T follicular helper cell (primary cell): ENCODE measurements around the gene HEXA.
A peak's percentile ranks its signal among the peaks of the same experiment; 100 is the strongest.

ENCODE experiments used
- DNase-seq: peaks from one replicate; pipeline ENCODE4 v3.0.0-alpha.2; 2020; ENCODE audit warnings: low read depth

HEXA gene

GRCh38 chr15:72375501-72375845 lies 341 bp downstream of the HEXA start:
- no peak for DNase-seq

DNA sequence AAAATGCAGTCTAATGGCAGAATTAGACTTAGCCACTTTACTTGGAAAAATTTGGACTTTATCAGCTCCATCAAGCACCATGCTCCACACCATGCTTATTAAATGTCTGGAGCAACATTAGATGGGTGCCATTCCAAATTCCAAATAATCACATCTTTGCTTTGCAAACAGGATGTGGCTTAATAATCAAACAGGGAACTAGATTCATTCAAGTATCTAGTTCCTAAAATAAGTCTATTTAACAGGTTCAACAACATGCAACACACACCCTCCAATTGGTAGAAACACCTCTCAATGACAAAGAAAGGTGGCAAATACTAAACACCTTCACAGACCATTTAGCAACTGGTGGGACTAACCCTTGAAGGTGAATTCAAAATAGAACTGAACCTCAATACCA lies 3.5 kb downstream of the HEXA start:
- DNase-seq = no peak

DNA sequence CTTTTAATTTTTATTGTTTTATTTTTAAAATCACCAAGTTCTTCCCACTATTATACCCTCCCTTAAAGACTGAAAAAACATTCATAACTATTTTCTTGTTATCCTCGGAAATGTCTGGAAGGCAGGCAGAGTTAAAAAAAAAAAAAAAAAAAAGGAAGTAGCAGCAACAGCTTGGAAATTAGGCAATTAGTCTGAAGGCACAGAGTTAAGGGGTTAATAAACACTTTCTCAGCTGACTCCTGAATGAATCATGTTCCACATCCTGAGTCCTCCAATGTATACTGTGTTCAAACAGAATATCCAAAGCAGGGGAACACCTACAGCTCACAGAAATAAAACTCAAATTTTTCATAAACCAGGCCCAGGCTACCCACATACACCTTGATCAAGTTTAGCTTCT lies 5.8 kb downstream of the HEXA start:
- DNase-seq = no peak

DNA sequence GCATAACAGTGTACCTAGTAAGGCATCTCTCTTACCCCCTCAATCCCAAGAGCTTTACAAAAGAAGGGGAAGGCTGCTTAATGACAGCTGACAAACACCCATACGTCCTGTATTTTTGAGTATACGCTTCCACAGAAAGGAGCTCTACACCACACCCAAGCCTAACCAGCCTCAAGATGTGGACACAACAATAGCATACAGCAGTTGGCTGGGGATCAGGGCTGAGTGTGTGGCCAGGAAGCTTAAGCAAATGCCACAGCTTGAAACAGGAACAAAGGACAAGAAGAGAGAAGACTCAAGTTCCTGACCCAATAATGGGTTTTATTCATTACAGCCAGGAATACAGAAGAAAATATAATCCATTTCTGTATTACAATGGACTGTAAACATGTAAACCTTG lies 6.9 kb downstream of the HEXA start:
- no peak for DNase-seq

GRCh38 chr15:72368325-72368724 lies 7.5 kb downstream of the HEXA start:
- no peak for DNase-seq

DNA sequence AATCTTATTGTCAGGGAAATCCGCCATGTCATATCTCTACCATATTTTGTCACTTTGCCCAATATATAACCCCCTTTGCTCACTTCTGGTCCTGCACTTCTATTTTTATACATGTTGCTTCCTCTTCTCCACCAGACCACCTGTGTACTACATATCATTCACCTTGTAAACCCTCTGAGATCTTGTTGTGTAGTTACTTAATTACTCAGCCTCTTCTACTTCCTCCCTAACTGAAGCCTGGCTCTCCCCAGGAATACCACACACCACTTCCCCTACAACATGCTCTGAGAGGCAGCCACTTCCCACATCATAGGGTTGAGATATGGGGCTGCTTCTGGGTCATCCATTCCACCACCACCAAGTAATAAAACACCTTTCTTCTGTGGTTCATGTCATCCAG lies 10.0 kb downstream of the HEXA start:
- no peak for DNase-seq

DNA sequence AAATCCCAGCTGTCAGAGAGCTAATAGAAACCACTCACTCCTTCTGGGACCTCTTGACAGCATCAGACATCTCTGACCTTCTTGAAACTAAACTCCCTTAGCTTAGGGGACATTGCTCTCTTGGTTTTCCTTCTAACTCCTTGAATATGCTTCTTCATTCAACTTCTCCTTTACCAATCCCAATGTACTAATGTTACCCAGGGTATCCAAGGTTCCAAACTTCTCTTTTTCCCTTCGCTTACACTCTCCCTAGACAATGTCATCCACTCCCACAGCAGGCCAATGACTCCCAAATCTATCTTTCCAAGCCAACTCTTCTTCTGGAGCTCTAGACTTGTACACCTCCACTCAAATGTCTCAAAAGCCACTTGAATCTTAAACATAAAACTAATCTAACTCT lies 14.6 kb downstream of the HEXA start:
- DNase-seq = no peak

DNA sequence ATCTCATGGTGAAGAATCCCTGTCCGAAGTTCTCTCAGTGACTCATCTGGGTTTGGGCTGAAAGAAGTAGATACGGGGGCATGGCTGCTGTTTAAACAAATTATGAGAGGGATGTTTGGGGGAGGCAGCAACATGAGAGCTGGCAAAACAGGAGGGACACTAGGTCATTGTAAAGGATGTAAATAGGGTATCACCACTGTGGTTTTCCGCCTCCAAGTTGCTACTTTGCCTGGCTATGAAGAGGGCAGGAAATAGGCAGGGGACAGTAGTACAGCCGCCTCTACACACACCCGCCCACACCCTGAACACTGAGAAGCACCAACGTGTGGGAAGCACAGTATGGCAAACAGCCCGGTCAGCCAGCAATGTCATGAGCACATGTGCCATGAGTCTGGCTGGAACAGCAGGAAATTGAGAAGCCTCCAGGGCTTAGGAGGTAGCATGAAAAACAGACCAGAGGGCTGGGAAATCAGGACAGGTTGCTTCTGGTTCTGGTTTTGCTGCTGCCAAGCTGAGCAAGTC lies 17.1 kb downstream of the HEXA start:
- no peak for DNase-seq

- DNase-seq = no peak
Observed at GRCh38 chr15:72358121-72358520, 17.7 kb downstream of the HEXA start.

GRCh38 chr15:72354496-72354895 lies 21.3 kb downstream of the HEXA start:
- DNase-seq = no peak

GRCh38 chr15:72353266-72353665 lies 22.5 kb downstream of the HEXA start:
- DNase-seq = no peak

DNA sequence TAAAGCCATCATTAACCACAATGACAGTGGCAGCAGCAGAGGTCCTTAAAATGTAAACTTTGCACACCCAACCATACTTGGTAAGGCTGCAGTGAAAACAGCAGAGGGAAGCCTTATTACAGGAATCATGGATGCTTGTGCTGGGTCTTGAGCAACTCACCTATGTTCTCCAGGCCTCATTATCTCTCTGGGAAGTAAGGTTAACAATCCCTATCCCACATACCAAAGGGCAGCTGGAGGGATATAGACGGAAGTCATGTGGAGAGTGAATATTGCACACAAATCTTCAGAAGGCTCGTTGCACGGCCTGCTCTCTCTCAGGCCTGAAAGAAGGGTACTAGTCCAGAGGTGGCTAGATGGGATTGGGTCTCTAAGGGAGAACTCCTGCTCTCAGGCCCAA lies 30.0 kb downstream of the HEXA start:
- no peak for DNase-seq

DNA sequence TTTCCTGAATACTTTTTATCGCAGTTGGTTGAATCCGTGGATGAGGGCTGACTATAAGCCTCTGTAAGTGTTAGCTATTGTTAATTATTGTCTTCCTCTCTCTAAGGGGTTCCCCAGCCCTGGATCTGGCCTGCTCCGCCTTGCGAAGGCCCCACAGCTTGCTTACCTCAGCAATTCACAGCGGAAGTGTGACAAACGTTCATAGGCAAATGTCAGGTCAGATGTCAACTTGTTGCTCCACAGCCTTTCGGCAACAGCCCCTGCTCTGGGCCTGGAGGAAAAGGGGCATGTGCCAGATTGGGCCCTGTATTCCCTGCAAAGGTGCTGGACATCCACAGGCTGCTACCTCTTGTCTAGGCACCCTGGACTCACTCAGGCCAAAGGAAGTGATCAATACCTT lies 30.5 kb downstream of the HEXA start:
- DNase-seq = no peak

DNA sequence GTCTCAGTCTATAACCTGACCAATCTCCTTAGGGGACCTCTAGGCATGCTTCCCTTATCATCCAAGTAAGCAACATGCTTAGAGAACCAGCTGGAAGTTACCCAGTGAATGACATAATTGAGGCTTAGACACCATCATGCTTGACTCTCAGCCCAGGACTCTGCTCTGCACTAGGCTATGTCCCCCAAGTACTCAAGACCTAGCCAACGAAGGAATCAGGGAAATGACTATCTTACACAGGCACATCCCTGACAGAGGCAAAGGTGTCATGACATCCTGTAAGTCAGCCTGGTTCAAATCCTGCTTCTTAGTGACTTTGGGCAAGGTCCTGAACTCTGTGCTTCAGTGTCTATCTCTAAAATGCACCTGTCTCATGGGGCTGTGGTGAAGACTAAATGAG lies 31.2 kb downstream of the HEXA start:
- DNase-seq = no peak

DNA sequence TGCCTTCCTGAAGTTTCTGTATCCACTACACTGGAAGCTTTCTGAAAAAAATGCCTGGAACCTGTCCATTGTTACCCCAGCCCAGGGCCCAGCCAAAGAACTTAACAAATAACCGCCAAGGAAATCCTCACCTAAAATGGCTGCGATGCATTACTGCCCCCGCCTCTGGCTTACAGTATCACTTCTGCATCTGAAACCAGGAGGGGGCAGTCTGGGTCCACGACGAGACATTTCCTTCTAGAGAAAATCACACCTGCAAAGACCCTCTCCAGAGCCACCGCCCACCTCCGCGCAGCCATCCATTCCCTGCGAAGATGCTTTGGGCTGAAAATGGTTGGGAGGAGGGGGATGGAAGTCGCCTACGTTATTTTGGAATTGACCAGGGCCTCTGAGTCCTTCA lies 33.4 kb downstream of the HEXA start:
- peak; percentile 13 for DNase-seq

- no peak for DNase-seq
Observed at GRCh38 chr15:72341361-72341760, 34.5 kb downstream of the HEXA start.

DNA sequence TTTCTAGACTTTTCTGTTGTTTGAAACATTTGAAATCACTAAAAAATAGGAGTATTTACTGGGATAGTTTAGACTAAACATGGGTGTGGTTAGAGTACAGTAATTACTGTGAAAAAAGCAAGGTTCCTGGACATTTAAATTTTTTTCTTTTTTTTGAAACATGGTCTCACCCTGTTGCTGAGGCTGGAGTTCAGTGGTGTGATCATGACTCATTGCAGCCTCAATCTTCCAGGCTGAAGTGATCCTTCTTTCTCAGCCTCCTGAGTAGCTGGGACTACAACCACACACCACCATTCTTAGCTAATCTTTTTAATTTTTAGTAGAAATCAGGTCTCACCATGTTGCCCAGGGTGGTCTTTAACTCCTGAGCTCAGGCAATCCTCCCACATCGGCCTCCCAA lies 35.4 kb downstream of the HEXA start:
- DNase-seq = no peak

DNA sequence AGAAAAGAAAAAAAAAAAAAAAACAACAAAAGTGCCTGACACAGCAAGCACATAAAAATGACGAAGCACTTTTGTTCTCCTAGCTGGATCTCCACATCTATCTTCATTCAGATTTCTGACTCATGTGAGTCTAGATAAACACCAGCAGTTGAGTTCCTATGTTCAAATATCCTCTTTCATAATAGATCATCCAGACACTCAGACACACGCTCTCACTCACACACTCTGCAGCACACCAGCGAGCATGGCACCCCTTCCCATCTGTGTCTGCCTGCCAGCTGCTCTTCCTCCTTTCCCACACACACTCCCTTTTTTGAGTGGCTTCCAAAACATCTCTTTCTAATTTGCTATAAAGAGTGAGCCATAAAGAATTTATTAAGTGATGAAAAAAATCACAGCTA lies 36.0 kb downstream of the HEXA start:
- no peak for DNase-seq

GRCh38 chr15:72338617-72339321 lies 37.0 kb downstream of the HEXA start:
- no peak for DNase-seq

- no peak for DNase-seq
Observed at GRCh38 chr15:72338148-72338547, 37.7 kb downstream of the HEXA start.

DNA sequence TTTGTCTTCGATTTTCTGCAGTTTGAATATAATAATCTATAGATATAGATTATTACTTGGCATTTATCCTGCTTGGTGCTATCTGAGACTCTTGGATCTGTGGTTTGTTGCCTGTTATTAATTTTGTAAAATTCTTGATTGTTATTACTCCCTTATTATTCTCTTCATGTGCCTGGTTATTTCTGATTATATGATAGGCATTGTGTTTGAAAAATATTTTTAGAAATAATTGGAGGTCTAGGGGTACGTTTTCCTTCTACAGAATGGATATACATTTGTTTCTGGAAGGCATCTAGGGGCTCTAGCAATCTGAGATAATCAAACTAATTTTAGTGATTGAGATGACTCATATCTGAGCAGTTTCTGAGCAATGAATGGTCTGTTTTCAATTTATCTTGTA lies 41.0 kb downstream of the HEXA start:
- DNase-seq = no peak

- DNase-seq = no peak
Observed at GRCh38 chr15:72331021-72331420, 44.8 kb downstream of the HEXA start.

DNA sequence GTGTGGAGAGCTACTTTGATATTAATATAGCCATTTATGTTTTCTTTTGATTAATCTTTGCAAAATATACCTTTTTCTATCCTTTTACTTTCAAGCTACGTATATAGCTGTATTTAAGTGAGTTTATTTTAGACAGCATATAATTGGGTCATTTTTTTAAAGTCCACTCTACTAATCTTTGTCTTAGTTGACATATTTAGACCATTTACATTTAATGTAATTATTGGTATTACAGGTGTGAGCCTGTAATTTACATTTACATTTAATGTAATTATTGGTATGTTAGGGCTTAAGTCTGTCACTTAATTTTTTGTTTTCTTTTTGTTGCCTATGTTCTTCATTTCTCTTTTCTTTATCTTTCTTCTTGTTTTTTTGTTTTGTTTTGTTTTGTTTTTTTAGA lies 52.1 kb downstream of the HEXA start:
- DNase-seq = no peak

DNA sequence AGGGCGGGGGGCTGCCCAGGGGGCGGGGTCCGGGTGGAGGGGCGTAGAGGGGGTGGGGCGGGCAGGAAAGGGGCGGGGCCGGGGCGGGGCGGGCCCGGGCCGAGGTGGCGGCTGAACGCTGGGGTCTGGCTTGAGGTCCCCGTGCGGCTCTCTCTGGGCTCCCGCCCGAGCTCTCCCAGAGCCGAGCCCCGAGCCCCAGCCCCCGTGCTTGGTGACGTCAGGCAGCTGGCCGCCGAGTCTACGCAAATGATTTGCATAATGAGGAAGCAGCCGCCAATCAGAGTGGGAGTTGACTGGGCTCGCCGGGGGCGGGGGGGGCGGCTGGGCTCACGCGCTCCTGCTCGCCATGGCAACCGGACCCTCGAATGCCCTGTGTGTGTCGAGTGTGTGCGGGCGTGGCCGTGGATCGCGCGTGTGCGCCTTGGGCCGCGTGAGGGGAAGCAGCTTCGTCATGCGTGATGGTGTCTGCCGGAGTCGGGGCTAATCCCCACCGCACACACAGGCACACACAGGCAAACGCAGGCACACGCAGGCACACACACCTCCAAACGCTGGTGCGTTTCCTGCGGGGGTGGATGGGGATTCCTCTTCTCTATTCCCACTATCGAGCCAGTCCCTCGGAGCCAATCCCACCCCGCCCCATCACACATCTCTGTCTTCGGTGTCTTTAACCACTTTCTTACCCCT lies 55.7 kb downstream of the HEXA start, which contains the start of gene CELF6:
Gene CELF6, minus strand, starts transcription at position 173 of the 687 bp plus-strand sequence. CDS start 283 bp downstream, outside the sequence.
- DNase-seq = peak; percentile 74
